Activated naive CD4-positive, alpha-beta T cell treated with anti-CD3 and anti-CD28 coated beads, Interleukin-2, amount 50 U/mL, for 24 hours (primary cell): Measurements from ENCODE around the gene UVRAG.

Source experiments
- H3K27ac Mint-ChIP-seq: one replicate; pipeline ENCODE4 v1.8.0; 2021; ENCODE audit warnings: mild to moderate bottlenecking, mixed read lengths
- H3K27me3 Mint-ChIP-seq: one replicate; pipeline ENCODE4 v1.8.0; 2021; ENCODE audit warnings: mixed read lengths
- H3K36me3 Mint-ChIP-seq: one replicate; pipeline ENCODE4 v1.8.0; 2021; ENCODE audit warnings: mixed read lengths
- H3K4me1 Mint-ChIP-seq: one replicate; pipeline ENCODE4 v1.8.0; 2021; ENCODE audit warnings: mixed read lengths
- H3K4me3 Mint-ChIP-seq: one replicate; pipeline ENCODE4 v1.8.0; 2021; ENCODE audit warnings: mild to moderate bottlenecking, mixed read lengths
- H3K9me3 Mint-ChIP-seq: one replicate; pipeline ENCODE4 v1.8.0; 2021; ENCODE audit warnings: mixed read lengths

UVRAG gene

GRCh38 chr11:76162336-76163288 is 347.6 kb downstream of the UVRAG start:
- Mint-ChIP-seq H3K36me3 (no peaks in the 10 kb centered on the region), H3K9me3 (no peaks in the 10 kb centered on the region), H3K27ac (no peak overlapping the region)

GRCh38 chr11:76163289-76163880 is 348.4 kb downstream of the UVRAG start:
- no peaks in the 10 kb centered on the region for H3K27me3 Mint-ChIP-seq
- no peaks in the 10 kb centered on the region for H3K36me3 Mint-ChIP-seq
- no peaks in the 10 kb centered on the region for H3K4me1 Mint-ChIP-seq
- H3K27ac Mint-ChIP-seq: no peak overlapping the region
- H3K4me3 Mint-ChIP-seq: no peak overlapping the region
- no peaks in the 10 kb centered on the region for H3K9me3 Mint-ChIP-seq

More at GRCh38 chr11:76162336-76163288, 347.6 kb downstream of the UVRAG start:
- no peak overlapping the region for H3K4me3 Mint-ChIP-seq
- no peaks in the 10 kb centered on the region for H3K27me3 Mint-ChIP-seq
- H3K4me1 Mint-ChIP-seq: no peaks in the 10 kb centered on the region

GRCh38 chr11:76164081-76164480 is 349.1 kb downstream of the UVRAG start:
- H3K36me3 Mint-ChIP-seq: no peaks in the 10 kb centered on the region
- H3K27ac Mint-ChIP-seq: no peak overlapping the region
- no peak overlapping the region for H3K4me3 Mint-ChIP-seq
- no peaks in the 10 kb centered on the region for H3K9me3 Mint-ChIP-seq
- H3K4me1 Mint-ChIP-seq: no peaks in the 10 kb centered on the region
- no peaks in the 10 kb centered on the region for H3K27me3 Mint-ChIP-seq

DNA sequence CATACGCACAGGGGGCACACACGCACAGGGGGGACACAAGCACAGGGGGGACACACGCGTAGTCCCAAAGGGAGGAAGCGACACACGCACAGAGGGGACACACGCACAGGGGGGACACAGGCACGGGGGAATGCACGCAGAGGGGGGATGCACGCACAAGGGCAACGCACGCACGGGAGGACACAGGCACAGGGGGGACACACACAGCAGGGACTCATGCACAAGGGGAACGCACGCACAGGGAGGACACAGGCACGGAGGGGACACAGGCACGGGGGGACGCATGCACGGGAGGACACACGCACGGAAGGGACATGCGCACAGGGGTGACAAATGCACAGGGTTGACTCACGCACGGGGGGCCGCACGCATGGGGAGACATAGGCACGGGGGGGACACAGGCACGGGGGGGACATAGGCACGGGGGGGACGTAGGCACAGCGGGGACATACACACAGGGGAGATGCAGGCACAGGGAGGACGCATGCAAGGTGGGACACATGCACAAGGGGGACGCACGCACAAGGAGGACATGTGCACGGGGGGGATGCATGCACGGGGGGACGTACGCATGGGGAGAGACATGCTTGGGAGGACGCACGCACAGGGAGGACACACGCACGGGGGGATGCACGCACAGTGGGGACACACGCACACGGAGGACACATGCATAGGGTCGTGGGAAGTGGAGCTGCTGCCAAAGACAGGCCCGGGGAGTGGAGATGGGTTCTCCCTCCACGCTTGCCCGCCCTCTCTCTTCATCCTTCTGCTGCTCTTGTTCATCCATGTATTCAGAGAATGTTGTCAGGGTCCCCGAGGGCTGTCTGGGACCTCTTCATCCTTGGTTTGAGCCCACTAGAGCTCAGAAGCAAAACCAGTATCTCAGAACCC is 350.1 kb downstream of the UVRAG start:
- H3K27me3 Mint-ChIP-seq: no peaks in the 10 kb centered on the region
- H3K4me3 Mint-ChIP-seq: no peak overlapping the region
- no peaks in the 10 kb centered on the region for H3K36me3 Mint-ChIP-seq
- no peaks in the 10 kb centered on the region for H3K9me3 Mint-ChIP-seq
- H3K27ac Mint-ChIP-seq: no peak overlapping the region
- no peaks in the 10 kb centered on the region for H3K4me1 Mint-ChIP-seq

DNA sequence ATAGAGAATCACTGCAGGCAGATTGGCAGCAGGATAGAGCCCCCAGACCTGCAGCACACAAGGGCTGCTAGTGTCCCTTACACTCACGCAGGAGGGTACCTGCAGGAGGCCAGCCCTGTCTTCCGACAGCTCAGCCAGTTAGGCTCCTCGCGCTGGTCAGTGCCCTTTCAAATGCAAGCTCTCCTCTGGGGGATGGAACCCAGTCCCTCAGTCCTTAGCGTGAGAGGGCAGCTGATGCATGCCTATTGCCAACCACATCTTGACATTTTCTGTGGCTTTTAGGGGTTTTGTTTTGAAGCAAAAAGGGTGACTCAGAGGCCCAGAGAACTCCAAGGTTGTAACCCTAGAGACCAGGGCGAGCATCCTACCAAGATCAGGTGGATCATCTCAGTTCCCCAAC is 351.3 kb downstream of the UVRAG start:
- Mint-ChIP-seq H3K36me3 (no peaks in the 10 kb centered on the region), H3K4me3 (no peak overlapping the region), H3K9me3 (no peaks in the 10 kb centered on the region), H3K27me3 (no peaks in the 10 kb centered on the region), H3K4me1 (no peaks in the 10 kb centered on the region), H3K27ac (no peak overlapping the region)

- Mint-ChIP-seq H3K4me3 (no peak overlapping the region), H3K27ac (no peak overlapping the region), H3K9me3 (no peaks in the 10 kb centered on the region), H3K27me3 (no peaks in the 10 kb centered on the region), H3K36me3 (no peaks in the 10 kb centered on the region), H3K4me1 (no peaks in the 10 kb centered on the region)
These were observed 352.6 kb downstream of the UVRAG start for GRCh38 chr11:76167590-76167989.

GRCh38 chr11:76169473-76169896 is 354.5 kb downstream of the UVRAG start:
- H3K4me1 Mint-ChIP-seq: no peaks in the 10 kb centered on the region
- H3K9me3 Mint-ChIP-seq: no peaks in the 10 kb centered on the region
- H3K27ac Mint-ChIP-seq: no peak overlapping the region
- no peaks in the 10 kb centered on the region for H3K27me3 Mint-ChIP-seq
- H3K4me3 Mint-ChIP-seq: no peak overlapping the region
- no peaks in the 10 kb centered on the region for H3K36me3 Mint-ChIP-seq

DNA sequence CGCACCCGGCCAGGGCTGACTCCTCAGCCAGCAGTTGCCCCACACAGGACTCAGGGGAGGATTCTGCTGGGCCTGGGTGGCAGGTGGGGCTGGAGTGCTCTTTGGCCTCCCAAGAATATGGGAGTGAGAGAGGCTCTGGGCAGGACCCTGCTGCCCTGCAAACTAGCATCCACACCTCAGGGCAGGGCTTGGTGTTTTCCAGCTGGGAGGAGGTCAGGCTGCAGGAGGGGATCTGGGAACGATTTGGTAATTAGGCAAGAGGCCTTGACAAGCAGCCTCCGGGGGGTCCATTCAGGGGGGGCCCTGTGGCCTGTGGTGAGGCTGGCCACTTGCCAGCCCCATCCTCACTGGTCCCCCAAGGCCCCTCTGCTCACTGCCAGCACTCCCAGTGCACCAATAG is 355.5 kb downstream of the UVRAG start:
- Mint-ChIP-seq H3K4me1 (no peaks in the 10 kb centered on the region), H3K27ac (no peak overlapping the region), H3K9me3 (no peaks in the 10 kb centered on the region), H3K4me3 (no peak overlapping the region), H3K27me3 (no peaks in the 10 kb centered on the region), H3K36me3 (no peaks in the 10 kb centered on the region)

GRCh38 chr11:76172583-76172982 is 357.6 kb downstream of the UVRAG start:
- no peaks in the 10 kb centered on the region for H3K4me1 Mint-ChIP-seq
- no peak overlapping the region for H3K27ac Mint-ChIP-seq
- no peak overlapping the region for H3K4me3 Mint-ChIP-seq
- H3K36me3 Mint-ChIP-seq: no peaks in the 10 kb centered on the region
- no peaks in the 10 kb centered on the region for H3K9me3 Mint-ChIP-seq
- no peaks in the 10 kb centered on the region for H3K27me3 Mint-ChIP-seq

DNA sequence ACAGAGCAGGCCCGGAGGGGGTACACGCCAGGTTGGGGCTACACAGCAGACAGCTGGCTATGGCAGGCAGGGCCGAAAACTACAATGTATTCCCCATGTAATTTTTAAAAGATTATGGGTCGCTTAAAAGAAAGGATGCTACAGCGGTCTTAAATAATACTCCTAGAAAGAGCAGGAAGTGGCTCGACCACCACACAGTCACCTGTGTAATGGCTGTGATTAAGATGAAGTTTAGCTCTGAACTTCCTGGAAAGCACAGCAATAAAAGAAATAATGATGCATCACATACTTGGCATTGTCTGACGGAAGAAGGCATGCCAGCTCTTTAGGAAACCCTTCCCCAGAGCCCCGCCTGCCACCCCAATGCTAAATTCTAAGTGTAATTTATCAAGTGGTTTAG is 358.7 kb downstream of the UVRAG start:
- H3K27me3 Mint-ChIP-seq: no peaks in the 10 kb centered on the region
- no peak overlapping the region for H3K4me3 Mint-ChIP-seq
- no peaks in the 10 kb centered on the region for H3K4me1 Mint-ChIP-seq

DNA sequence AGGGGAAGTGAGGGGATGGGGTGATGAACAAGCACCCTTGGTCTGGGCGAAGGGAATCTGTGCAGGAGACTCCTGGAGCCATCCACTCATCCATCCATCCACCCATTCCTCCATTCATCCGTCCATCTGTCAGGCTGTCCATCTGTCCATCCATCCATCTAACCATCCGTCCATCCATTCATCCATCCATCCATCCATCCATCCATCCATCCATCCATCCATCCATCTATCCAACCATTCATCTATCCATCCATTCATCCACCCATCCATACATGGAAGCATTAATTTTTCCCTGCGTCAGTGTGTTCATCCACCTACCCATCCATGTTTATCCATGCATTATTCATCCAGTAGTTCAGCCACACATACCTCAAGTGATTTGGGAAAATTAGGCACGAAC is 359.3 kb downstream of the UVRAG start:
- H3K4me3 Mint-ChIP-seq: no peak overlapping the region
- H3K36me3 Mint-ChIP-seq: no peaks in the 10 kb centered on the region
- H3K27me3 Mint-ChIP-seq: no peaks in the 10 kb centered on the region
- H3K9me3 Mint-ChIP-seq: no peaks in the 10 kb centered on the region
- H3K27ac Mint-ChIP-seq: no peak overlapping the region
- no peaks in the 10 kb centered on the region for H3K4me1 Mint-ChIP-seq

More for the DNA sequence above, 358.7 kb downstream of the UVRAG start:
- Mint-ChIP-seq H3K36me3 (no peaks in the 10 kb centered on the region), H3K9me3 (no peaks in the 10 kb centered on the region), H3K27ac (no peak overlapping the region)

- no peaks in the 10 kb centered on the region for H3K36me3 Mint-ChIP-seq
- no peak overlapping the region for H3K27ac Mint-ChIP-seq
- no peaks in the 10 kb centered on the region for H3K4me1 Mint-ChIP-seq
- no peak overlapping the region for H3K4me3 Mint-ChIP-seq
- H3K9me3 Mint-ChIP-seq: no peaks in the 10 kb centered on the region
- H3K27me3 Mint-ChIP-seq: no peaks in the 10 kb centered on the region
These were observed 360.8 kb downstream of the UVRAG start for GRCh38 chr11:76175783-76176182.

DNA sequence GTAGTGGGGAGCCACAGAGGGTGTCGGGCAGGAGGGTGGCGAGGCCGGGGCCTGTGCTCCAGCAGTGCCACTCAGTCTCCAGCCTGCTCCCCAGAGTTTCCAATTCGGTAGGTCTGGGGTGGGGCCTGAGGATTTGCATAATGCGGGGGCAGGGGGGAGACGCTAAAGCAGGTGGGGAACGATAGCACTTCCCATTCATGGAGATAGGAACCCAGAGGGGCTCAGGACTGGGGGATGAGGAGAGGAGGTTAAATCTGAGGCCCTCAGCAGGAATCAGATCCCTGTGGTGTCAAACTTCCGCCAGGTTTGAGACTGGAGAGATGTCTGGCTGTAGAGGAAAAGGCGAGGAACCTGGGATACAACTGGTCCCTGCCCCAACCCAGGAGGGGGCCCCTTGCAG is 361.5 kb downstream of the UVRAG start:
- Mint-ChIP-seq H3K4me3 (no peak overlapping the region), H3K27me3 (no peaks in the 10 kb centered on the region), H3K9me3 (no peaks in the 10 kb centered on the region), H3K4me1 (no peaks in the 10 kb centered on the region), H3K27ac (no peak overlapping the region), H3K36me3 (no peaks in the 10 kb centered on the region)

- H3K4me3 Mint-ChIP-seq: no peak overlapping the region
- no peaks in the 10 kb centered on the region for H3K36me3 Mint-ChIP-seq
- H3K27me3 Mint-ChIP-seq: no peaks in the 10 kb centered on the region
These were observed 362.3 kb downstream of the UVRAG start for GRCh38 chr11:76177250-76177686.

DNA sequence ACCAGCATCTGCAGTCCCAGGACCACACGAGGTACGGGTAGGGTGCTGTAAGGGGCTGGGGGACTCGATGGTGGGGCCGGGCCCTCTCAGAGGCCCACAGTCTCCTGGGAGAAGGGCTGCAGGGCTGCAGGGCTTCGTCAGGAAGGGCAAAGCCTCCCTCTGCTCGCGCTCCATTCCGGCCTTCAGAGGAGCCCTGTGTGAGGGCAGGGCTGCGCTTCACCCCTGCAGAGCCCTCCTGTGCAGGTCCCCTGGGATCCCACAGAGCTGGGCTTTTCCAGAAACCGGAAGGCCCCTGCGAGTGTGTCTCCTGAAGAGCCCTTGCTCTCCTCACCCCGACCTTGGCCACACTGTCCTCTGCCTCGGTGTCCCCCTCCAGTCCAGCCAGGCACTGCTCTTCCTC is 364.1 kb downstream of the UVRAG start:
- no peak overlapping the region for H3K4me3 Mint-ChIP-seq
- H3K4me1 Mint-ChIP-seq: no peaks in the 10 kb centered on the region
- H3K9me3 Mint-ChIP-seq: no peaks in the 10 kb centered on the region
- H3K27ac Mint-ChIP-seq: no peak overlapping the region
- H3K36me3 Mint-ChIP-seq: no peaks in the 10 kb centered on the region
- no peaks in the 10 kb centered on the region for H3K27me3 Mint-ChIP-seq

More at GRCh38 chr11:76177250-76177686, 362.3 kb downstream of the UVRAG start:
- Mint-ChIP-seq H3K9me3 (no peaks in the 10 kb centered on the region), H3K4me1 (no peaks in the 10 kb centered on the region), H3K27ac (no peak overlapping the region)
